Measurements from ENCODE around the gene CAPZB.

The CAPZB gene

DNA sequence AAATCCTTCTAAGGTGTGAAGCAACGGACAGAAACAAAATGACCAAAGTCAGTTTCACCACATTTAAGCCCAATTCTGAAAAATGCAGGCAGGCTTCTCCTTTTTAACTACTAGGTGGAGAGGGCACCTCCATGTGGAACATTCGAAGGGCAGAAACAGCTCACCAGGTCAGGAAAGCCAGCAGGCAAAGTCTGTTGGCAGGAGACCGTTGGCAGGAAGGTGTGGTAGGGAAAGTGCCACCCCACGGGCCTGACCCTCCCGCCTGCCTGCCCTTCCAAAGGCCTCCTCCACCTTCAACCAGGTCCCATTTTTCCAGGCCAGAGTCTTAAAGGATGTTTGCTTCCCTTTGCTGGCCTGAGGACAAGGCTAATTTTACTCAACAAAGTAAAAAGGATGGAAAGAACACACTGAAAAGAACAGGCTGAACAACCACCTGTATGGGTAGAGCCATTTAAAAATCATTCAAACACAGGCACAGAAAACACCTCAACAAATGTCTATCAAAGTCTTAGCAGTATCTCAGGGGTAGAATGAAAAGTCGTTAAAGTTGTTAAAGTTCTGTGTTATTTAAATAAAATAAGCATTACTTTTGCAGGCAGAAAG lies 26.4 kb downstream of the CAPZB start:
- TF ChIP-seq, protein P1, sequence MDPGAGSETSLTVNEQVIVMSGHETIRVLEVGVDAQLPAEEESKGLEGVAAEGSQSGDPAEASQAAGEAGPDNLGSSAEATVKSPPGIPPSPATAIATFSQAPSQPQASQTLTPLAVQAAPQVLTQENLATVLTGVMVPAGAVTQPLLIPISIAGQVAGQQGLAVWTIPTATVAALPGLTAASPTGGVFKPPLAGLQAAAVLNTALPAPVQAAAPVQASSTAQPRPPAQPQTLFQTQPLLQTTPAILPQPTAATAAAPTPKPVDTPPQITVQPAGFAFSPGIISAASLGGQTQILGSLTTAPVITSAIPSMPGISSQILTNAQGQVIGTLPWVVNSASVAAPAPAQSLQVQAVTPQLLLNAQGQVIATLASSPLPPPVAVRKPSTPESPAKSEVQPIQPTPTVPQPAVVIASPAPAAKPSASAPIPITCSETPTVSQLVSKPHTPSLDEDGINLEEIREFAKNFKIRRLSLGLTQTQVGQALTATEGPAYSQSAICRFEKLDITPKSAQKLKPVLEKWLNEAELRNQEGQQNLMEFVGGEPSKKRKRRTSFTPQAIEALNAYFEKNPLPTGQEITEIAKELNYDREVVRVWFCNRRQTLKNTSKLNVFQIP (CRISPR knock-in tag; IDR thresholded peaks at IDR 0.05; ENCODE audit: borderline replicate concordance, low read depth) = no peak
- TF ChIP-seq ISL1 (CRISPR knock-in tag; IDR thresholded peaks at IDR 0.05) = no peak
- TF ChIP-seq CSDC2 (CRISPR knock-in tag; IDR thresholded peaks at IDR 0.05) = no peak
- TF ChIP-seq ZNF70 (CRISPR knock-in tag; IDR thresholded peaks at IDR 0.05) = no peak
- no peak for TF ChIP-seq GLIS3 (CRISPR knock-in tag; IDR thresholded peaks at IDR 0.05)
- TF ChIP-seq ZC3H10 (CRISPR knock-in tag; IDR thresholded peaks at IDR 0.05) = no peak
- TF ChIP-seq, protein P2, sequence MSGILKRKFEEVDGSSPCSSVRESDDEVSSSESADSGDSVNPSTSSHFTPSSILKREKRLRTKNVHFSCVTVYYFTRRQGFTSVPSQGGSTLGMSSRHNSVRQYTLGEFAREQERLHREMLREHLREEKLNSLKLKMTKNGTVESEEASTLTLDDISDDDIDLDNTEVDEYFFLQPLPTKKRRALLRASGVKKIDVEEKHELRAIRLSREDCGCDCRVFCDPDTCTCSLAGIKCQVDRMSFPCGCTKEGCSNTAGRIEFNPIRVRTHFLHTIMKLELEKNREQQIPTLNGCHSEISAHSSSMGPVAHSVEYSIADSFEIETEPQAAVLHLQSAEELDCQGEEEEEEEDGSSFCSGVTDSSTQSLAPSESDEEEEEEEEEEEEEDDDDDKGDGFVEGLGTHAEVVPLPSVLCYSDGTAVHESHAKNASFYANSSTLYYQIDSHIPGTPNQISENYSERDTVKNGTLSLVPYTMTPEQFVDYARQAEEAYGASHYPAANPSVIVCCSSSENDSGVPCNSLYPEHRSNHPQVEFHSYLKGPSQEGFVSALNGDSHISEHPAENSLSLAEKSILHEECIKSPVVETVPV (CRISPR knock-in tag; IDR thresholded peaks at IDR 0.05) = no peak
- TF ChIP-seq, protein P3, sequence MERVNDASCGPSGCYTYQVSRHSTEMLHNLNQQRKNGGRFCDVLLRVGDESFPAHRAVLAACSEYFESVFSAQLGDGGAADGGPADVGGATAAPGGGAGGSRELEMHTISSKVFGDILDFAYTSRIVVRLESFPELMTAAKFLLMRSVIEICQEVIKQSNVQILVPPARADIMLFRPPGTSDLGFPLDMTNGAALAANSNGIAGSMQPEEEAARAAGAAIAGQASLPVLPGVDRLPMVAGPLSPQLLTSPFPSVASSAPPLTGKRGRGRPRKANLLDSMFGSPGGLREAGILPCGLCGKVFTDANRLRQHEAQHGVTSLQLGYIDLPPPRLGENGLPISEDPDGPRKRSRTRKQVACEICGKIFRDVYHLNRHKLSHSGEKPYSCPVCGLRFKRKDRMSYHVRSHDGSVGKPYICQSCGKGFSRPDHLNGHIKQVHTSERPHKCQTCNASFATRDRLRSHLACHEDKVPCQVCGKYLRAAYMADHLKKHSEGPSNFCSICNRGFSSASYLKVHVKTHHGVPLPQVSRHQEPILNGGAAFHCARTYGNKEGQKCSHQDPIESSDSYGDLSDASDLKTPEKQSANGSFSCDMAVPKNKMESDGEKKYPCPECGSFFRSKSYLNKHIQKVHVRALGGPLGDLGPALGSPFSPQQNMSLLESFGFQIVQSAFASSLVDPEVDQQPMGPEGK (CRISPR knock-in tag; IDR thresholded peaks at IDR 0.05; ENCODE audit: borderline replicate concordance) = no peak
- TF ChIP-seq SNAI2 (CRISPR knock-in tag; IDR thresholded peaks at IDR 0.05) = no peak
- TF ChIP-seq ARNTL (CRISPR knock-in tag; IDR thresholded peaks at IDR 0.05; ENCODE audit: borderline replicate concordance, low read depth) = no peak
- TF ChIP-seq ESRRG (CRISPR knock-in tag; IDR thresholded peaks at IDR 0.05) = no peak
- TF ChIP-seq OSR1 (CRISPR knock-in tag; IDR thresholded peaks at IDR 0.05) = no peak
- no peak for TF ChIP-seq TOX (CRISPR knock-in tag; IDR thresholded peaks at IDR 0.05; ENCODE audit: borderline replicate concordance)
- TF ChIP-seq TCF4 (CRISPR knock-in tag; IDR thresholded peaks at IDR 0.05; ENCODE audit: borderline replicate concordance) = no peak
- TF ChIP-seq ZFP3 (CRISPR knock-in tag; IDR thresholded peaks at IDR 0.05) = no peak
- no peak for TF ChIP-seq ZNF8 (CRISPR knock-in tag; IDR thresholded peaks at IDR 0.05)
- TF ChIP-seq BACH2 (CRISPR knock-in tag; IDR thresholded peaks at IDR 0.05; ENCODE audit: borderline replicate concordance) = no peak
- TF ChIP-seq, protein P4, sequence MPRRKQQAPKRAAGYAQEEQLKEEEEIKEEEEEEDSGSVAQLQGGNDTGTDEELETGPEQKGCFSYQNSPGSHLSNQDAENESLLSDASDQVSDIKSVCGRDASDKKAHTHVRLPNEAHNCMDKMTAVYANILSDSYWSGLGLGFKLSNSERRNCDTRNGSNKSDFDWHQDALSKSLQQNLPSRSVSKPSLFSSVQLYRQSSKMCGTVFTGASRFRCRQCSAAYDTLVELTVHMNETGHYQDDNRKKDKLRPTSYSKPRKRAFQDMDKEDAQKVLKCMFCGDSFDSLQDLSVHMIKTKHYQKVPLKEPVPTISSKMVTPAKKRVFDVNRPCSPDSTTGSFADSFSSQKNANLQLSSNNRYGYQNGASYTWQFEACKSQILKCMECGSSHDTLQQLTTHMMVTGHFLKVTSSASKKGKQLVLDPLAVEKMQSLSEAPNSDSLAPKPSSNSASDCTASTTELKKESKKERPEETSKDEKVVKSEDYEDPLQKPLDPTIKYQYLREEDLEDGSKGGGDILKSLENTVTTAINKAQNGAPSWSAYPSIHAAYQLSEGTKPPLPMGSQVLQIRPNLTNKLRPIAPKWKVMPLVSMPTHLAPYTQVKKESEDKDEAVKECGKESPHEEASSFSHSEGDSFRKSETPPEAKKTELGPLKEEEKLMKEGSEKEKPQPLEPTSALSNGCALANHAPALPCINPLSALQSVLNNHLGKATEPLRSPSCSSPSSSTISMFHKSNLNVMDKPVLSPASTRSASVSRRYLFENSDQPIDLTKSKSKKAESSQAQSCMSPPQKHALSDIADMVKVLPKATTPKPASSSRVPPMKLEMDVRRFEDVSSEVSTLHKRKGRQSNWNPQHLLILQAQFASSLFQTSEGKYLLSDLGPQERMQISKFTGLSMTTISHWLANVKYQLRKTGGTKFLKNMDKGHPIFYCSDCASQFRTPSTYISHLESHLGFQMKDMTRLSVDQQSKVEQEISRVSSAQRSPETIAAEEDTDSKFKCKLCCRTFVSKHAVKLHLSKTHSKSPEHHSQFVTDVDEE (CRISPR knock-in tag; IDR thresholded peaks at IDR 0.05) = no peak
- TF ChIP-seq PPARA (CRISPR knock-in tag; IDR thresholded peaks at IDR 0.05; ENCODE audit: borderline replicate concordance) = no peak
- no peak for ATAC-seq

DNA sequence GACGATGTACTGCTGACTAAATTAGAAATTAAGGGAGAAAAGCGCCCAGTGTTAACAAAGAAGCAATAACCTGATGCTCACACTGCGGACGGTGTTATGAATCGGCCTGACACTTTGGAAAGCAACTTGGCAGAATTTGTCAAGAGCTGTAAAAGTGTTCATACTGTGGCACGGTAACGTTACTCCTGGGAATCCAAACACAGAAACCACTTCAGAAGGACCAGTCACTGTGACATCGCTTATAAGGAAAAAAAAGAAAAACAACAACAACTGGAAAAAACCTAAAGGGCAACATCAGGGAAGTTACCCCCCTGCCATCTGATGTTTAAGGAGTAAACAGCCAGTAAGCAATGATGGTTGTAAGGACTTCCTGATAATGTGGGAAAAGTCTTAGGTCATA lies 27.7 kb downstream of the CAPZB start:
- no peak for ATAC-seq
- TF ChIP-seq BACH2 (CRISPR knock-in tag; IDR thresholded peaks at IDR 0.05; ENCODE audit: borderline replicate concordance) = no peak
- no peak for TF ChIP-seq CSDC2 (CRISPR knock-in tag; IDR thresholded peaks at IDR 0.05)
- no peak for TF ChIP-seq ISL1 (CRISPR knock-in tag; IDR thresholded peaks at IDR 0.05)
- TF ChIP-seq ZFP30 (CRISPR knock-in tag; IDR thresholded peaks at IDR 0.05) = no peak
- no peak for TF ChIP-seq SNAI2 (CRISPR knock-in tag; IDR thresholded peaks at IDR 0.05)
- TF ChIP-seq ESRRG (CRISPR knock-in tag; IDR thresholded peaks at IDR 0.05) = no peak
- no peak for TF ChIP-seq ZNF565 (CRISPR knock-in tag; conservative IDR thresholded peaks at IDR 0.05; ENCODE audit: low read depth)
- no peak for TF ChIP-seq ZNF8 (CRISPR knock-in tag; IDR thresholded peaks at IDR 0.05)
- no peak for TF ChIP-seq TOX (CRISPR knock-in tag; IDR thresholded peaks at IDR 0.05; ENCODE audit: borderline replicate concordance)
- no peak for TF ChIP-seq ZC3H10 (CRISPR knock-in tag; IDR thresholded peaks at IDR 0.05)
- TF ChIP-seq ZNF70 (CRISPR knock-in tag; IDR thresholded peaks at IDR 0.05) = no peak
- no peak for TF ChIP-seq ZFP3 (CRISPR knock-in tag; IDR thresholded peaks at IDR 0.05)
- no peak for TF ChIP-seq OSR1 (CRISPR knock-in tag; IDR thresholded peaks at IDR 0.05)
- TF ChIP-seq, protein P5, sequence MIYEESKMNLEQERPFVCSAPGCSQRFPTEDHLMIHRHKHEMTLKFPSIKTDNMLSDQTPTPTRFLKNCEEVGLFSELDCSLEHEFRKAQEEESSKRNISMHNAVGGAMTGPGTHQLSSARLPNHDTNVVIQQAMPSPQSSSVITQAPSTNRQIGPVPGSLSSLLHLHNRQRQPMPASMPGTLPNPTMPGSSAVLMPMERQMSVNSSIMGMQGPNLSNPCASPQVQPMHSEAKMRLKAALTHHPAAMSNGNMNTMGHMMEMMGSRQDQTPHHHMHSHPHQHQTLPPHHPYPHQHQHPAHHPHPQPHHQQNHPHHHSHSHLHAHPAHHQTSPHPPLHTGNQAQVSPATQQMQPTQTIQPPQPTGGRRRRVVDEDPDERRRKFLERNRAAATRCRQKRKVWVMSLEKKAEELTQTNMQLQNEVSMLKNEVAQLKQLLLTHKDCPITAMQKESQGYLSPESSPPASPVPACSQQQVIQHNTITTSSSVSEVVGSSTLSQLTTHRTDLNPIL (CRISPR knock-in tag; IDR thresholded peaks at IDR 0.05; ENCODE audit: low read depth) = no peak
- TF ChIP-seq, protein P4 (CRISPR knock-in tag; IDR thresholded peaks at IDR 0.05) = no peak
- TF ChIP-seq, protein P3 (CRISPR knock-in tag; IDR thresholded peaks at IDR 0.05; ENCODE audit: borderline replicate concordance) = no peak

All from SK-N-SH treated with all-trans-retinoic acid at 6 μM for 48 hours (cell line).